ENCODE data around the gene CIDEB. TPM values are rescaled to one million over a fixed set of nuclear protein-coding genes. Genes with fewer than 3 reads are reported as not detected.

The CIDEB gene
- total and polyA plus RNA-seq, 4 donors, result 3.3 to 17.2 (median 13.0) TPM

DNA sequence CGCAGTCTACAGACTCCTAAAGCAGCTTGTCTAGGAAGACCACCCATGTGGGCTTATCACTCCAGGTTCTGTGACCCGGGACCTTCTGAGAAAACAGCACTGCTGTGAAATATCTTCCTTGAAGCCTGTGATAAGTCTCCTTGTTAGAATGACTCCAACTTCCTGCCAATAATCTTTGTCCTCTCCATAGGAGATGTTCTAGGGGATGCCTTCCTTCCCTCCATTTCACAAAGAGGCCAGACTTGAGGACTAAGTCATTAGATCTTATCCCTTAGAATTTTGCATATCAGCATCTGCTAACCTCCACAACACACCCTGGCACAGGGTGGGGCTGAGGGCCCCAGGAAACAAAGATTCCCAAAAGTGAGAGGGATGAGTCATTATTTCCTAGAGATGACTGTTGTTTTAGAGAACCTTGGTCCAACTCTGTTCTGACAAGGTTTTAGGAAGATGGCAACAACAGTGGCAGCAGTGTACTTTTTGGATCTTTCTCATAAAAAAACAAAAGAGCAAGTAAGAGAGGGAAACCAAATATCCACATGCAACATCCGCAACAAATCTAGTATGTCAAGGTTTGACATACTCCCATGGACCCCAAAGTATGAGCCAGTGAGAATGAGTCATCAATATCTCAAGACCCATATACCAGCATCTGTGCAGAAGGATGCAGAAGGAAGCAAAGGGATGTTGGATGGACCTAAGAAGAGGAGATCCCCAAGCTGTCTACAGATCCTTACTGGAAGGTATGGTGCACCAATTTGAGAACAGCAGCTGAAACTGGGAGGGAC, 9.6 kb upstream of the CIDEB start:
- Histone ChIP-seq H3K36me3 (ENCODE audit: control insufficient read depth in 1 of 2, insufficient read depth in 2 of 2, low read length in 1 of 2) (no peaks in the 10 kb centered on the region), H3K27ac (ENCODE audit: low read depth in 1 of 2, low read length in 2 of 2) (no peak overlapping the region), H3K4me3 (ENCODE audit: low read length in 2 of 2) (no peak overlapping the region), H3K4me1 (ENCODE audit: control insufficient read depth in 1 of 2, insufficient read depth in 2 of 2, low read length in 2 of 2) (no peaks in the 10 kb centered on the region), H3K9me3 (ENCODE audit: control insufficient read depth, low read length) (no peaks in the 10 kb centered on the region), H3K27me3 (ENCODE audit: control insufficient read depth in 1 of 2, insufficient read depth in 2 of 2, low read length in 1 of 2) (no peaks in the 10 kb centered on the region)
- intact Hi-C loops (cut with DNase I), result no loop called here
- DNase-seq, result no peak
- ATAC-seq (ENCODE audit: low FRiP score), result no peak
- WGBS, 2 donors, result 84% methylated on average over 3 of the region's 3 CpGs

GRCh38 chr14:24316597-24316950, 8.8 kb upstream of the CIDEB start:
- H3K27ac ChIP-seq (ENCODE audit: low read depth in 1 of 2, low read length in 2 of 2), result no peak overlapping the region
- H3K4me3 ChIP-seq (ENCODE audit: low read length in 2 of 2), result no peak overlapping the region
- H3K9me3 ChIP-seq (ENCODE audit: control insufficient read depth, low read length), result no peaks in the 10 kb centered on the region
- H3K4me1 ChIP-seq (ENCODE audit: control insufficient read depth in 1 of 2, insufficient read depth in 2 of 2, low read length in 2 of 2), result no peaks in the 10 kb centered on the region
- H3K27me3 ChIP-seq (ENCODE audit: control insufficient read depth in 1 of 2, insufficient read depth in 2 of 2, low read length in 1 of 2), result no peaks in the 10 kb centered on the region
- no peaks in the 10 kb centered on the region for H3K36me3 ChIP-seq (ENCODE audit: control insufficient read depth in 1 of 2, insufficient read depth in 2 of 2, low read length in 1 of 2)
- ATAC-seq (ENCODE audit: low FRiP score) (no peak), DNase-seq (peak in 1 of 2 donors; percentile 42)
- intact Hi-C loops (cut with DNase I), result no loop called here
- 48 to 49% methylated on average over 13 to 18 of the region's 18 CpGs for WGBS, 2 donors

GRCh38 chr14:24315807-24316596, 8.2 kb upstream of the CIDEB start:
- H3K4me3 ChIP-seq (ENCODE audit: low read length in 2 of 2), result no peak overlapping the region
- H3K27me3 ChIP-seq (ENCODE audit: control insufficient read depth in 1 of 2, insufficient read depth in 2 of 2, low read length in 1 of 2), result no peaks in the 10 kb centered on the region
- H3K27ac ChIP-seq (ENCODE audit: low read depth in 1 of 2, low read length in 2 of 2), result no peak overlapping the region

GRCh38 chr14:24315243-24315806, 7.5 kb upstream of the CIDEB start:
- no peaks in the 10 kb centered on the region for H3K27me3 ChIP-seq (ENCODE audit: control insufficient read depth in 1 of 2, insufficient read depth in 2 of 2, low read length in 1 of 2)
- no peak for ATAC-seq (ENCODE audit: low FRiP score)
- H3K36me3 ChIP-seq (ENCODE audit: control insufficient read depth in 1 of 2, insufficient read depth in 2 of 2, low read length in 1 of 2), result no peaks in the 10 kb centered on the region
- H3K4me1 ChIP-seq (ENCODE audit: control insufficient read depth in 1 of 2, insufficient read depth in 2 of 2, low read length in 2 of 2), result no peaks in the 10 kb centered on the region
- WGBS, 2 donors, result 87 to 89% methylated on average over 10 of the region's 10 CpGs
- DNase-seq, result peak; percentile 41 to 75
- intact Hi-C loops (cut with DNase I), result no loop called here
- H3K27ac ChIP-seq (ENCODE audit: low read depth in 1 of 2, low read length in 2 of 2), result no peak overlapping the region
- no peak overlapping the region for H3K4me3 ChIP-seq (ENCODE audit: low read length in 2 of 2)
- no peaks in the 10 kb centered on the region for H3K9me3 ChIP-seq (ENCODE audit: control insufficient read depth, low read length)

More at GRCh38 chr14:24315807-24316596, 8.2 kb upstream of the CIDEB start:
- ATAC-seq (ENCODE audit: low FRiP score) (peak; percentile 64), DNase-seq (peak; percentile 58 to 81)
- Histone ChIP-seq H3K9me3 (ENCODE audit: control insufficient read depth, low read length) (no peaks in the 10 kb centered on the region), H3K4me1 (ENCODE audit: control insufficient read depth in 1 of 2, insufficient read depth in 2 of 2, low read length in 2 of 2) (no peaks in the 10 kb centered on the region), H3K36me3 (ENCODE audit: control insufficient read depth in 1 of 2, insufficient read depth in 2 of 2, low read length in 1 of 2) (no peaks in the 10 kb centered on the region)
- 33 to 34% methylated on average over 70 of the region's 70 CpGs for WGBS, 2 donors
- intact Hi-C loops (cut with DNase I), result no loop called here

DNA sequence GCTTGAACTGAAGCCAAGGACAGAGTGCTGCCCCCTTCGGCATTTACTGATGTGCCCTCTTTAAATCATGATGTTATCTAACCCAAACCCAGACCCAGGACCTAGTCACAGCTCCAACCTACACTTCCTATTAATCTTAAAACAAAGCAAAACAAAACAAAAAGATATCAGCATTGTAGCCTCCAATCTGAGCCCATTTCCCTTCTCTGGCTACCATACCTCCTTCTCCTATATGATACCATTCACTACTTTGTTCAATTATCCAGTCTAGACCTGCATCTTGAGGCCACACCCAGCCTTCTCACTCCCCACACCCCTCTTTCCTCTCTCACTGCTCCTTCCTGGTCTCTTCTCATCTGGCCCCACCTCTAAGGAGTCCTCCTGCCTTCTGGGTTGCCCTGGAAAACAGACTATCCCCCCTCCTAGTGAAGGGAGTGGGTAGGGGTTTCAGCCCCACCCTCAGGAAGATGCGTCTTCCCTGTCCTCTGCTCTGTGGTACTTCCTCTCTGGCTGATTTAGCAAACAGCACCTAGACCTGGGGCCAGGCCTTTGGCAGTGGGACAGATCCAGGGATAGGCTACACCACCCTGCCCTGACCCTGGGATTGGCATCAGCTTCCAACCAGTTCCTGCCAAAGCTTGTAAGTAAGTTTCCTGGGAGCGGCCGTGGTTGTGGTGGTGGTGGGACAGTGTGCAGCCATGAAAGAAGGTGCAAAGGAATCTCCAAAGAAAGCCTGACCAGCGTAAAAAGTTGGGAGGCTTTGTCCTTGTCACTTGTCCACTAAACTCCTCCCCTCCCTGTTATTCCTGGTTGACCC, 6.8 kb upstream of the CIDEB start:
- DNase-seq (peak; percentile 56 to 61), ATAC-seq (ENCODE audit: low FRiP score) (no peak)
- Histone ChIP-seq H3K36me3 (ENCODE audit: control insufficient read depth in 1 of 2, insufficient read depth in 2 of 2, low read length in 1 of 2) (no peaks in the 10 kb centered on the region), H3K27me3 (ENCODE audit: control insufficient read depth in 1 of 2, insufficient read depth in 2 of 2, low read length in 1 of 2) (no peaks in the 10 kb centered on the region), H3K4me1 (ENCODE audit: control insufficient read depth in 1 of 2, insufficient read depth in 2 of 2, low read length in 2 of 2) (no peaks in the 10 kb centered on the region), H3K4me3 (ENCODE audit: low read length in 2 of 2) (no peak overlapping the region), H3K27ac (ENCODE audit: low read depth in 1 of 2, low read length in 2 of 2) (no peak overlapping the region), H3K9me3 (ENCODE audit: control insufficient read depth, low read length) (no peaks in the 10 kb centered on the region)
- WGBS, 2 donors, result 77 to 81% methylated on average over 5 of the region's 5 CpGs
- intact Hi-C loops (cut with DNase I), result no loop called here

DNA sequence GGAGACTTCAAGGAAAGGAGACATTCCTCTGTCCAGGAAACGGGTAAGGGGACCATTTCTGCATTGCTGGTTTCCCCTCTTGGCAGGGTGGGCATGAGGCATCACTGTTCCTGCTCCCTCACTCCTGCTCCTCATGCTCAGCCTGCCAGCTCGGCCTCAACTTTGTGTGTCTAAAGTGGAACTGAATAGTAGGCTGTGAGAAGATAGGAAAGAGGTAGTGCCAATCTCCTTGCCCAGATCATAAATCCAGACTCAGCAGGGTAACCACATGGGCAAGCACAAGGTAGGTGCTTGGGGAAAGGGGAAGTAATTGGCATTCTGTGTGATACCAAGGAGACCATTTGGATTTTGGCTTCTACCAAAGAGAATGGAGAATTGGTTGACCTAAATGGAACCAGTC, 6.1 kb upstream of the CIDEB start:
- Histone ChIP-seq H3K4me3 (ENCODE audit: low read length in 2 of 2) (no peak overlapping the region), H3K27ac (ENCODE audit: low read depth in 1 of 2, low read length in 2 of 2) (no peak overlapping the region), H3K4me1 (ENCODE audit: control insufficient read depth in 1 of 2, insufficient read depth in 2 of 2, low read length in 2 of 2) (no peaks in the 10 kb centered on the region), H3K27me3 (ENCODE audit: control insufficient read depth in 1 of 2, insufficient read depth in 2 of 2, low read length in 1 of 2) (no peaks in the 10 kb centered on the region), H3K36me3 (ENCODE audit: control insufficient read depth in 1 of 2, insufficient read depth in 2 of 2, low read length in 1 of 2) (no peaks in the 10 kb centered on the region), H3K9me3 (ENCODE audit: control insufficient read depth, low read length) (no peaks in the 10 kb centered on the region)
- 83 to 89% methylated on average over 2 of the region's 2 CpGs for WGBS, 2 donors
- intact Hi-C loops (cut with DNase I), result no loop called here
- DNase-seq, result peak in 1 of 2 donors; percentile 48
- no peak for ATAC-seq (ENCODE audit: low FRiP score)

GRCh38 chr14:24312736-24313507, 5.1 kb upstream of the CIDEB start:
- Histone ChIP-seq H3K4me1 (ENCODE audit: control insufficient read depth in 1 of 2, insufficient read depth in 2 of 2, low read length in 2 of 2) (no peaks in the 10 kb centered on the region), H3K36me3 (ENCODE audit: control insufficient read depth in 1 of 2, insufficient read depth in 2 of 2, low read length in 1 of 2) (no peaks in the 10 kb centered on the region), H3K4me3 (ENCODE audit: low read length in 2 of 2) (no peak overlapping the region), H3K9me3 (ENCODE audit: control insufficient read depth, low read length) (no peaks in the 10 kb centered on the region), H3K27me3 (ENCODE audit: control insufficient read depth in 1 of 2, insufficient read depth in 2 of 2, low read length in 1 of 2) (no peaks in the 10 kb centered on the region), H3K27ac (ENCODE audit: low read depth in 1 of 2, low read length in 2 of 2) (no peak overlapping the region)
- no peak for ATAC-seq (ENCODE audit: low FRiP score)
- WGBS, 2 donors, result 89 to 90% methylated on average over 9 of the region's 9 CpGs
- intact Hi-C loops (cut with DNase I), result no loop called here
- DNase-seq, result peak; percentile 54 to 79

Measured in aorta (tissue), 5 donors.